Measurements from ENCODE around the gene CLRN3.
A peak's percentile ranks its signal among the peaks of the same experiment; 100 is the strongest.

CLRN3 gene

GRCh38 chr10:127888521-127889312 lies 4.0 kb downstream of the CLRN3 start:
- Histone ChIP-seq H4K20me1 (no peaks in the 10 kb centered on the region), H3K27me3 (no peaks in the 10 kb centered on the region), H3K36me3 (no peaks in the 10 kb centered on the region), H3K9ac (no peak overlapping the region), H3K4me3 (no peak overlapping the region), H3K4me1 (peaks cover 10 to 50% (median 13%) of the 10 kb centered on the region in 10 experiments; a peak in 19 of 20 replicates), H3K4me2 (peak overlapping the region in 3 of 11 experiments; percentile 35 to 61 (median 47); a peak in 5 of 22 replicates), H3K9me3 (replicated peaks in 1 of 11) (no peaks in the 10 kb centered on the region), H3K27ac (peak overlapping the region in 2 of 11 experiments; percentile 4 to 44; a peak in 2 of 22 replicates)
- TF ChIP-seq Cebpa-rat (IDR thresholded peaks at IDR 0.05) = no peak

- H3K4me2 ChIP-seq = no peak overlapping the region
- no peaks in the 10 kb centered on the region for H3K9me3 ChIP-seq (replicated peaks in 1 of 11)
- TF ChIP-seq Cebpa-rat (IDR thresholded peaks at IDR 0.05) = no peak
- H3K27me3 ChIP-seq = no peaks in the 10 kb centered on the region
- H3K4me3 ChIP-seq = no peak overlapping the region
- H3K36me3 ChIP-seq = no peaks in the 10 kb centered on the region
- no peak overlapping the region for H3K9ac ChIP-seq
- H3K4me1 ChIP-seq = peaks cover 13 to 59% (median 17%) of the 10 kb centered on the region in 10 experiments
- H4K20me1 ChIP-seq = no peaks in the 10 kb centered on the region
- H3K27ac ChIP-seq = no peak overlapping the region
These were observed 5.0 kb downstream of the CLRN3 start for GRCh38 chr10:127887541-127888415.

DNA sequence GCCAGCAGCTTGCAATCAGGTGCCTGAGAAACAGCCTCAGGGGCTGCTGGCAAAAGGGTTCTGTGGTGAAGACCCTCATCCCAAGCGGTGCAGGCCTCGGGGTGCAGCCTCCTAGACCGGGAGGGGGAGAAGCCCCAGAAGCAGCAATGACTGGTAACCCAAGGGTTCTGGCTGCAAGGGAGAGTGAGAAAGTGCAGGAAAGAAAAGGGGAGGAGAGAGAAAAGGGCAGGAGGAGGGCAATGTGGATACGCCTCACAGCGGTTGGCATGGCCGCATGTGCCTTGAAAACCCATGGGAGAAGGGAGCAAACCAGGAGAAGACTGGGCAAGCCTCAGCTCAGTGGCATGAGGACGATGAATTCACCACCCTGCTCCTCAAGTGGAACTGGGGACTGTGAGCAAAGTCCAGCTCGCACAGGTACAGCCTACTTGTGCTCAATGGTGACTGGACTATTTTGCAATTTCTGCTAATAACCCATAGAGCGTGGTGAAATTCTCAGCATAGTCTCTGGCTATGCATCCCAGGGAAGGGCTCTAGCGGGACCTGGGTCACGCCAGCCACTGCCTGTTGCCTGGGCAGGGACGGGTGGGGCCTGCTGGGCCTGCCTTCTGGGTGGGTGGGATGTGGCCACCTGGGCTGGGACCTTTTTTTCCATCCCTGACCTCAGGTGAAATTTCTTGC lies 6.2 kb downstream of the CLRN3 start:
- Histone ChIP-seq H3K4me3 (no peak overlapping the region), H3K27me3 (no peaks in the 10 kb centered on the region), H3K36me3 (no peaks in the 10 kb centered on the region), H3K9me3 (replicated peaks in 1 of 11) (no peaks in the 10 kb centered on the region), H4K20me1 (no peaks in the 10 kb centered on the region), H3K4me2 (no peak overlapping the region), H3K27ac (no peak overlapping the region), H3K9ac (no peak overlapping the region), H3K4me1 (peaks cover 26 to 72% (median 30%) of the 10 kb centered on the region in 10 experiments)
- TF ChIP-seq Cebpa-rat (IDR thresholded peaks at IDR 0.05) = no peak

GRCh38 chr10:127884501-127884900 lies 8.2 kb downstream of the CLRN3 start:
- H3K27me3 ChIP-seq = no peaks in the 10 kb centered on the region
- H3K9me3 ChIP-seq (replicated peaks in 1 of 11) = no peaks in the 10 kb centered on the region
- no peak for TF ChIP-seq Cebpa-rat (IDR thresholded peaks at IDR 0.05)

DNA sequence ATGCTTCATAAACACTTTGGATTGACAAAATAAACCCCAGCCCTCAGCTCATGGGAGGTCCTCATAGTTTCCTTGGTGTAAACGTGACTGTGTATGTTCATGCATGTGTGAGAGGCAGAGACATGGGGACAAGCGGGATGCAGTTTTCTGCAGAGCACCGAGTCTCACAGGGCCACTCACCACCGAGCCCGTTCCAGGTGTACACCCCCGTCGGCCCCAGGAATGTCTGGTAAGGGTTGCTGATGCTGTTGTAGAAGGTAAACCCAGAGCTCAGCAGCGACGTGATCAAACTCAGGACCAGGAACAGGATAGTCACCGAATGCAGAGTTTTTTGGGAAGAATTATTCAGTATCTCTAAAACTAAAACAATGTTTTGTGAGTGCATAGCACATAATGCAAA lies 9.2 kb downstream of the CLRN3 start:
- TF ChIP-seq Cebpa-rat (IDR thresholded peaks at IDR 0.05) = no peak
- H3K27ac ChIP-seq = no peak overlapping the region; a peak in 1 of 22 replicates

More at GRCh38 chr10:127884501-127884900, 8.2 kb downstream of the CLRN3 start:
- no peaks in the 10 kb centered on the region for H3K36me3 ChIP-seq
- peak overlapping the region; percentile 8 to 59 (median 27); a peak in 14 of 22 replicates for H3K4me2 ChIP-seq
- 0 out of 22 replicates have a peak overlapping the region, but pooled peaks of 1 of the 11 experiments have one; percentile 1 for H3K27ac ChIP-seq
- H3K4me1 ChIP-seq = peaks cover 46 to 75% (median 49%) of the 10 kb centered on the region in 10 experiments
- no peaks in the 10 kb centered on the region for H4K20me1 ChIP-seq
- no peak overlapping the region for H3K9ac ChIP-seq
- H3K4me3 ChIP-seq = no peak overlapping the region

GRCh38 chr10:127882801-127883459 lies 9.8 kb downstream of the CLRN3 start:
- no peaks in the 10 kb centered on the region for H3K9me3 ChIP-seq (replicated peaks in 1 of 11)
- H3K4me3 ChIP-seq = no peak overlapping the region
- H3K9ac ChIP-seq = 0 out of 22 replicates have a peak overlapping the region, but pooled peaks of 1 of the 11 experiments have one; percentile 6
- H3K27me3 ChIP-seq = no peaks in the 10 kb centered on the region
- TF ChIP-seq Cebpa-rat (IDR thresholded peaks at IDR 0.05) = no peak
- H3K4me2 ChIP-seq = peak overlapping the region; percentile 30 to 97 (median 86); a peak in 20 of 22 replicates
- H3K36me3 ChIP-seq = no peaks in the 10 kb centered on the region
- peak overlapping the region in 7 of 11 experiments; percentile 10 to 86 (median 84); a peak in 10 of 22 replicates for H3K27ac ChIP-seq
- peaks cover 53 to 79% (median 60%) of the 10 kb centered on the region in 10 experiments for H3K4me1 ChIP-seq
- H4K20me1 ChIP-seq = no peaks in the 10 kb centered on the region

More for the DNA sequence above, 9.2 kb downstream of the CLRN3 start:
- Histone ChIP-seq H3K9me3 (replicated peaks in 1 of 11) (no peaks in the 10 kb centered on the region), H3K36me3 (no peaks in the 10 kb centered on the region), H3K4me2 (peak overlapping the region in 4 of 11 experiments; percentile 86 to 97 (median 92); a peak in 7 of 22 replicates), H3K27me3 (no peaks in the 10 kb centered on the region), H4K20me1 (no peaks in the 10 kb centered on the region), H3K4me3 (no peak overlapping the region), H3K9ac (no peak overlapping the region), H3K4me1 (peaks cover 53 to 75% (median 57%) of the 10 kb centered on the region in 10 experiments)

GRCh38 chr10:127882391-127882790 lies 10.3 kb downstream of the CLRN3 start:
- Histone ChIP-seq H4K20me1 (no peaks in the 10 kb centered on the region), H3K9ac (0 out of 22 replicates have a peak overlapping the region, but pooled peaks of 1 of the 11 experiments have one; percentile 6), H3K4me3 (no peak overlapping the region), H3K4me2 (peak overlapping the region; percentile 30 to 97 (median 86); a peak in 20 of 22 replicates), H3K27me3 (no peaks in the 10 kb centered on the region), H3K27ac (peak overlapping the region in 9 of 11 experiments; percentile 10 to 86 (median 84); a peak in 11 of 22 replicates), H3K36me3 (no peaks in the 10 kb centered on the region), H3K9me3 (replicated peaks in 1 of 11) (no peaks in the 10 kb centered on the region), H3K4me1 (peaks cover 53 to 84% (median 63%) of the 10 kb centered on the region in 10 experiments)
- no peak for TF ChIP-seq Cebpa-rat (IDR thresholded peaks at IDR 0.05)

DNA sequence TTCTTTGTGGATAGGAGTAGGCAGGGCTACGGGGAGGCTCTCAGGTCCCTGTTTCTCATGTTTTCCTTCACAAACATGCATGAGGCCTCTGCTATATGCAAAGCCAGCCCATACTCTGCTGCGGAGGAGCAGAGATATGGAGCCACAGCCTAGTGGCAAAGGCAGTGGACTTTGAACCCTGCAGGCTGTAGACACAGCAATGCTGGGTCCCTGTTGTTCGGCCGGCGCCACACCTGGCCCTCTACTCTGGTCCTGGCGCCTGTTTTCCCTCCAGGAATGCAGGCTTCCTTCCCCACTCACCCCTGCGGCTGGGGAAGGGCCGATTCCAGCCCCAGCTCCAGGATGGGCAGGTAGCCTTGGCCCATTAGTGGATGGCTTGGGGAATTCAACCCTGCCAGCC lies 11.5 kb downstream of the CLRN3 start:
- Histone ChIP-seq H3K27me3 (no peaks in the 10 kb centered on the region), H3K36me3 (no peaks in the 10 kb centered on the region), H3K9ac (peak overlapping the region; percentile 36 to 68 (median 58); a peak in 18 of 22 replicates), H3K4me1 (peaks cover 53 to 92% (median 63%) of the 10 kb centered on the region in 10 experiments), H3K4me3 (no peak overlapping the region; a peak in 1 of 20 replicates), H3K4me2 (peak overlapping the region; percentile 70 to 97 (median 88)), H3K27ac (peak overlapping the region; percentile 63 to 86 (median 83)), H3K9me3 (replicated peaks in 1 of 11) (no peaks in the 10 kb centered on the region), H4K20me1 (no peaks in the 10 kb centered on the region)
- TF ChIP-seq Cebpa-rat (IDR thresholded peaks at IDR 0.05) = no peak

Measured in BLaER1 treated with 17β-estradiol and CSF1 and Interleukin-3, amounts not matched to agents 10 nM and 100 nM (cell line).